MM.1S (cell line): ENCODE results near the gene NDUFS6.

Experiments used
- EZH2 ChIP-seq: fragments of 300-600 bp; sonication (generic); optimal IDR thresholded peaks from 2 replicates; pipeline ENCODE3; 2017; ENCODE audit warnings: low read depth, mild to moderate bottlenecking, antibody characterized with exemption, low read length, mixed read lengths
- EZH2phosphoT487 ChIP-seq: fragments of 300-600 bp; sonication (generic); IDR thresholded peaks from 2 replicates; pipeline ENCODE4 v1.6.1; 2018; ENCODE audit warnings: antibody characterized with exemption, low read length
- TF ChIP-seq, protein P1 (sequence below): fragments of 300-600 bp; sonication (generic); IDR thresholded peaks from 2 replicates; pipeline ENCODE4 v1.5.1; 2016; ENCODE audit warnings: antibody characterized with exemption, low read length, mixed read lengths

DNA sequence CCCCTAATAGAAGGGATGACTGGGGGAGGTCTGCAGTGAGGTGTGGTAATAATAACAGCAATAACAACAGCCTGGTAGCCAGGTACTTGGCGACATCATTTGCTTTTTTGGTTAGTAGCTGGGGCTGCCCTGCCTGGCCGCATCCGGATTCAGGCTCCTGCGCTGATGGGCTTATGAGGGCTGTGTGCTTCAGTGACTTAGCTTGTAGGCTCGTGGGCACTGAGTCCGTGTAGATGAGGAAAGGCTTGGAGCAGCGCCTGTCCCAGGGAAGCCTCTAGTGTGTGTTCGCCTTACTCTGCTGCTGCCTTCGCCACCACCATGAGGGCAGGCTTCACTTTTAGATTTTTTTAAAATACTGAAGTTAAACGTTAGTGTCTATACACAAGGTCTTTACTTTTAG is 4.5 kb downstream of the NDUFS6 start:
- TF ChIP-seq, protein P1, sequence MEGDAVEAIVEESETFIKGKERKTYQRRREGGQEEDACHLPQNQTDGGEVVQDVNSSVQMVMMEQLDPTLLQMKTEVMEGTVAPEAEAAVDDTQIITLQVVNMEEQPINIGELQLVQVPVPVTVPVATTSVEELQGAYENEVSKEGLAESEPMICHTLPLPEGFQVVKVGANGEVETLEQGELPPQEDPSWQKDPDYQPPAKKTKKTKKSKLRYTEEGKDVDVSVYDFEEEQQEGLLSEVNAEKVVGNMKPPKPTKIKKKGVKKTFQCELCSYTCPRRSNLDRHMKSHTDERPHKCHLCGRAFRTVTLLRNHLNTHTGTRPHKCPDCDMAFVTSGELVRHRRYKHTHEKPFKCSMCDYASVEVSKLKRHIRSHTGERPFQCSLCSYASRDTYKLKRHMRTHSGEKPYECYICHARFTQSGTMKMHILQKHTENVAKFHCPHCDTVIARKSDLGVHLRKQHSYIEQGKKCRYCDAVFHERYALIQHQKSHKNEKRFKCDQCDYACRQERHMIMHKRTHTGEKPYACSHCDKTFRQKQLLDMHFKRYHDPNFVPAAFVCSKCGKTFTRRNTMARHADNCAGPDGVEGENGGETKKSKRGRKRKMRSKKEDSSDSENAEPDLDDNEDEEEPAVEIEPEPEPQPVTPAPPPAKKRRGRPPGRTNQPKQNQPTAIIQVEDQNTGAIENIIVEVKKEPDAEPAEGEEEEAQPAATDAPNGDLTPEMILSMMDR, result no peak
- TF ChIP-seq EZH2, result no peak
- no peak for TF ChIP-seq EZH2phosphoT487
